HG03565 (cell line): Measurements from ENCODE around the gene AP2S1.
"Not testable (repeated sequence)": the region's sequence is repeated elsewhere in the genome, so short reads cannot be mapped to it uniquely, and the experiment has no call there.

ENCODE experiments used
- ATAC-seq: cut with Tn5 transposase; IDR thresholded peaks from one replicate; pipeline ENCODE4 v1.9.1; 2021; ENCODE audit warnings: mild to moderate bottlenecking, moderate library complexity; ENCODE audit not compliant: unreplicated experiment

The AP2S1 gene

GRCh38 chr19:46809534-46810272, 40.9 kb downstream of the AP2S1 start:
- no peak for ATAC-seq

DNA sequence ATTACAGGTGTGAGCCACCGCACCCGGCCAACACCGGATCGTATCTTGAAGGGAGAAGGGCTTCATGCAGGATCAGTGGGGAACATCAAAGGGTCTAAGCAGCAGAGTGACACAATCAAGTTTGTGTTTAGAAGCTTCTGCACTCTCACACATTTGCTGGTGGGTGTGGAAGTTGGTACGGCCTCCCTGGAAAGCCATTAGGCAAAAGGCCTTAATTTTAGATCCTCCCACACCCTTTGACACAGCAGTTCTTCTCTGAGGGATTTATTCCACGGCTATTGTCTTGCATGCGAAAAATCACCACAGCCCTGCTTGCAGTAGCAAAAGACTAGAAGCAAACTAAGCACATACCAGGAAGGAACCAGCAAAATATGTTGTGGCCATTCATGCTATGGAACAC, 44.0 kb downstream of the AP2S1 start:
- no peak for ATAC-seq

DNA sequence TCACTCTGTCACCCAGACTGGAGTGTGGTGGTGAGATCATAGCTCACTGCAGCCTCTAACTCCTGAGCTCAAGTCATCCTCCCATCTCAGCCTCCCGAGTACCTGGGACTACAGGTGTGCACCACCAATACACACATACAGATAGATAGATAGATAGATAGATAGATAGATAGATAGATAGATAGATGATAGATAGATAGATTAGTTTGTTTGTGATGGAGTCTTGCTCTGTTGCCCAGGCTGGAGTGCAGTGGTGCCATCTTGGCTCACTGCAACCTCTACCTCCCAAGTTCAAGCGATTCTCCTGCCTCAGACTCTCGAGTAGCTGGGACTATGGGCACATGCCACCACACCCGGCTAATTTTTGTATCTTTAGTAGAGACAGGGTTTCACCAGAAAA, 46.2 kb downstream of the AP2S1 start:
- ATAC-seq = not testable (repeated sequence)

GRCh38 chr19:46803555-46803954, 47.1 kb downstream of the AP2S1 start:
- no peak for ATAC-seq

- ATAC-seq = no peak
These were observed 48.5 kb downstream of the AP2S1 start for GRCh38 chr19:46802152-46802551.

GRCh38 chr19:46798713-46799112, 51.9 kb downstream of the AP2S1 start:
- ATAC-seq = no peak

DNA sequence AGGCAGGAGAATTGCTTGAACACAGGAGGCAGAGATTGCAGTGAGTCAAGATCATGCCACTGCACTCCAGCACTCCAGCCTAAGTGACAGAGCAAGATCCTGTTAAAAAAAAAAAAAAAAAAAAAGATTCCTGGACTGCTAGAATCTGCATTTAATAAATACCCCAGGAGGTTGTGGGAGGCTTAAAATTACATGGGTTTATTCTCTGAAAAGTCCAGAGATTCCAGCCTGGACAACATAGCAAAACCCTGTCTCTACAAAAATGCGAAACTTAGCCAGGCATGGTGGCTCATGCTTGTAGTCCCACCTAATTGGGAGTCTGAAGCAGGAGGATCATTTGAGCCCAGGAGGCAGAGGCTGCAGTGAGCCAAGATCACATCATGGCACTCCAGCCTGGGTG, 52.8 kb downstream of the AP2S1 start:
- no peak for ATAC-seq

DNA sequence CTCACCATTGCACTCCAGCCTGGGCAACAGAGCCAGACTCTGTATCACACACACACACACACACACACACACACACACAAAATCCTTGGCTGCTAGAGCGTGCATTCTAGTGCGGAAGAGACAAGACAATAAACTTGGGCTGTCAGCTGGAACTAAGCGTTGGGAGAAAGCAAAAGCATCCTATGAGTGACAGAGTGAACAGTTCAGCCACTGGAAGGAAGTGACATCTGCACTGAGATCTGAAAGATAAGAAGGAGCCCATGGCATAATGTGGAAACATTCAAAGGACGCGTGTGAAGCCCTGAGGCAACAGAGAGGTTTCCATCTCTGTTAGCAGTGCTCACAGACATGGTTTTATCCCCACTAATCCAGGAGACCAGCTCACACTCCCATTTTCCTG, 58.7 kb downstream of the AP2S1 start:
- no peak for ATAC-seq

DNA sequence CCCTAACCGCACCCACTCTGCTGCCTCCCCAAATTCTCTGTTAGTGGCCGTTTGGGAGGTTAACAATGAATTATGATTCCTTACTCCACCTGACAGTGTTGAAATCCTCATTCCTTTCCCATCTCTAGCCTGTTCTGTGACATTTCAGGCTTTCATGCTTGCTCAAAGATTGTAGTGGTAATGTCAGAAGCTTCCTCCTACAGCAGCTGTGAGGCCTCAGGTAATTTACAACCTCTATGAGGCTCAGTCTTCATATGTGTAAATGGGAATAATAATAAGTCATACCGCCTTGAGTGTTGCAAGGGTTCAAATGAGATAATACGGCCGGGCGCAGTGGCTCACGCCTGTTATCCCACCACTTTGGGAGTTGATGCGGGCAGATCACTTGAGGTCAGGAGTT, 61.3 kb downstream of the AP2S1 start:
- no peak for ATAC-seq

DNA sequence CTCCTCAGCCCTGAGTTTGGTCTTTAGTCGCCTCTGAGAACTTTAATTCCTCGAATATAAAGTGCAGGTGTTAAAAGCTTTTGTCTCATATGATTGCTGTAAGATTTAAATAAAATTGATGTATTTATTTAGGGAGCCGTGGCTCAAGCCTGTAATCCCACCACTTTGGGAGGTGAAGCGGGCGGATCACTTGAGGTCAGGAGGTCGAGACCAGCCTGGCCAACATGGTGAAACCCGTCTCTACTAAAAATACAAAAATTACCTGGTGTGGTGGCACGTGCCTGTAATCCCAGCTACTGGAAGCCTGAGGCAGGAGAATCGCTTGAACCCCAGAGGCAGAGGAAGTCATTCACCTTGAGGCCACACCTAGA, 61.7 kb downstream of the AP2S1 start:
- no peak for ATAC-seq

DNA sequence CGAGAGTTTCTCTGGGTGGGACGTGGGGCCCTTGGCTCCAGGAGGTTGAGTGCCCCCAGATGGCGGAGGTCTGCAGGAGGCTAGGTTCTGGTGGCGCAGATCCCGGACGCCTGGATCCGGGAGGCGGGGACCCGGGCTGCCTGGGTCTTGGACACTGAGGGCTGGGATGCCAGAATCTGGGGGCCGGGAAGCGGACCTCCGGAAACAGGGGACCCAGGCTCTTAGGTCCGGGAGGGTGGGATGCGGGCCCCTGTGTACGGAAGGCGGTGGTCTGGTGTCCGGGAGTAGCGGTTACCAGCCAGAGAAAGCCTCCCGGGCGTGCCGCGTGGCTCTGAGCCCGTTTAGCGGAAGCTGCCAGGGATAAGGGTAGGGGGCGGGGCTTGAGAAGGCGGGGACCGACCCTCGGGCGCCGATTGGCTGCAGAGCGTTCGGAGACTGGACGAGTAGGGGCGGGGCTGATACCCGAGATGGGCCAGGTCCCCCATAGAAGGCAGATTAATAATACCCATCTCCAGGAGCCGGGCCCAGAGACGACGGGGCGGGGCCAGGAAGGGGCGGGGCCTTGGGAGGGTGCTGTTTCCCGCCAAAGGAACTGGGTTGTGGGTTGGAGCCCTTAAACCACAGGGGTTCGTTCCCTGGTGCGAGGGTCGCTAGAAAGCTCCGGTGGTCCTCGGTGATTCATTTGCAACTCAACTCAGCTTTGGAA, 62.2 kb downstream of the AP2S1 start, which contains the start of gene SLC1A5:
Gene SLC1A5 (minus strand): TSS at position 333 of the 706 bp plus-strand sequence. CDS start 629 bp downstream, outside the sequence.
- ATAC-seq = peak; percentile 43
